ENCODE results near the gene WNT10A.

Gene WNT10A

GRCh38 chr2:218877331-218877730, 3.3 kb upstream of the WNT10A start:
- DNase-seq (ENCODE audit: low spot score), result no peak

- no peak for DNase-seq (ENCODE audit: low spot score)
These were observed 2.8 kb upstream of the WNT10A start for GRCh38 chr2:218877891-218878290.

- DNase-seq (ENCODE audit: low spot score), result no peak
These were observed 2.2 kb upstream of the WNT10A start for GRCh38 chr2:218878486-218878885.

GRCh38 chr2:218878926-218879761, 1.5 kb upstream of the WNT10A start:
- DNase-seq (ENCODE audit: low spot score), result no peak

GRCh38 chr2:218879776-218880101, 913 bp upstream of the WNT10A start:
- no peak for DNase-seq (ENCODE audit: low spot score)

GRCh38 chr2:218880859-218881594, 375 bp downstream of the WNT10A start:
- no peak for DNase-seq (ENCODE audit: low spot score)

- no peak for DNase-seq (ENCODE audit: low spot score)
These were observed 1.2 kb downstream of the WNT10A start for GRCh38 chr2:218881744-218882460.

- DNase-seq (ENCODE audit: low spot score), result no peak
These were observed 1.8 kb downstream of the WNT10A start for GRCh38 chr2:218882461-218882816.

- DNase-seq (ENCODE audit: low spot score), result no peak
These were observed 2.3 kb downstream of the WNT10A start for GRCh38 chr2:218882866-218883366.

GRCh38 chr2:218883491-218884490, 3.1 kb downstream of the WNT10A start:
- peak; percentile 43 for DNase-seq (ENCODE audit: low spot score)

- no peak for DNase-seq (ENCODE audit: low spot score)
These were observed 3.9 kb downstream of the WNT10A start for GRCh38 chr2:218884519-218884918.

GRCh38 chr2:218885981-218886947, 5.6 kb downstream of the WNT10A start:
- no peak for DNase-seq (ENCODE audit: low spot score)

GRCh38 chr2:218887079-218887478, 6.4 kb downstream of the WNT10A start:
- DNase-seq (ENCODE audit: low spot score), result no peak

- DNase-seq (ENCODE audit: low spot score), result no peak
These were observed 7.7 kb downstream of the WNT10A start for GRCh38 chr2:218888341-218888740.

- DNase-seq (ENCODE audit: low spot score), result no peak
These were observed 9.3 kb downstream of the WNT10A start for GRCh38 chr2:218889937-218890336.

GRCh38 chr2:218890369-218890768, 9.7 kb downstream of the WNT10A start:
- DNase-seq (ENCODE audit: low spot score), result no peak

- DNase-seq (ENCODE audit: low spot score), result no peak
These were observed 10.9 kb downstream of the WNT10A start for GRCh38 chr2:218891275-218892135.

- peak; percentile 85 for DNase-seq (ENCODE audit: low spot score)
These were observed 12.2 kb downstream of the WNT10A start for GRCh38 chr2:218892693-218893348.
